Body of pancreas (tissue), 4 donors: ENCODE measurements around the gene TRIP13. TPM values are rescaled to one million over a fixed set of nuclear protein-coding genes. Genes with fewer than 3 reads are reported as not detected.

Experiments used
- ATAC-seq: fragments of 150-250 bp; one replicate; pipeline ENCODE4 v1.9.1; 2016
- DNase-seq, 4 donors: peaks; one replicate each; pipeline ENCODE4 v3.0.0-alpha.2; 2019
- H3K27ac ChIP-seq, 4 donors: fragments of 200-600 bp; sonication (generic); 1 replicate in 3 of 4; 2 replicates in 1 of 4; pipeline versions ENCODE4 v1.5.1 to v1.6.1; 2016 to 2019; ENCODE audit warnings: mild to moderate bottlenecking in 1 of 4, mixed read lengths in 1 of 4, moderate library complexity in 1 of 4
- H3K27me3 ChIP-seq, 2 donors: fragments of 200-600 bp; sonication (generic); one replicate each; pipeline ENCODE4 v1.6.0; 2016; ENCODE audit warnings: mild to moderate bottlenecking in 1 of 2
- H3K36me3 ChIP-seq, 2 donors: fragments of 200-600 bp; sonication (generic); replicated peaks in 1 of 2; 2 replicates each; pipeline ENCODE4 v1.5.1; 2016; ENCODE audit warnings: low read depth in 2 of 2; ENCODE audit not compliant: insufficient read depth in 1 of 2
- H3K4me1 ChIP-seq: fragments of 200-600 bp; sonication (generic); one replicate; pipeline ENCODE4 v1.6.0; 2016
- H3K4me3 ChIP-seq, 2 donors: fragments of 200-600 bp; sonication (generic); 1 replicate in 1 of 2; 2 replicates in 1 of 2; pipeline ENCODE4 v1.5.1; 2016 to 2019
- H3K9me3 ChIP-seq, 3 donors: fragments of 200-600 bp; sonication (generic); 1 replicate in 2 of 3; 2 replicates in 1 of 3; pipeline ENCODE4 v1.5.1; 2016
- CTCF ChIP-seq, 7 experiments: fragments of 450-650 bp in 4 of 7; fragments of 200-600 bp in 3 of 7; sonication (generic) in 3 of 7; IDR thresholded peaks; one replicate each; pipeline ENCODE4 v1.5.1; 2016 to 2019; ENCODE audit warnings: antibody characterized with exemption in 7 of 7
- POLR2A ChIP-seq, 3 donors: fragments of 450-650 bp; IDR thresholded peaks; one replicate each; pipeline ENCODE4 v1.6.1; 2016; ENCODE audit warnings: antibody characterized with exemption in 3 of 3, mild to moderate bottlenecking in 2 of 3
- WGBS, 2 donors: methylation state at CpG; one replicate each; pipeline ENCODE4 v1.1.5; 2017; 5-methylcytosine and 5-hydroxymethylcytosine counted together
- intact Hi-C: fragments of 100-400 bp; cut with DNase I; formaldehyde crosslinking; loops from one replicate; pipeline ENCODE4 v1.15.1; 2023
- total RNA-seq, 2 donors: library from RNA; depleted of rRNA; stranded (reverse); fragments of >200 nt; gene quantifications; one replicate each; pipeline ENCODE4 v1.1.0, GENCODE V29; 2016

Gene TRIP13
- total RNA-seq, 2 donors from 2014 or later, result 1.3 TPM

GRCh38 chr5:945691-946551 lies 53.2 kb downstream of the TRIP13 start:
- Histone ChIP-seq H3K4me3 (no peak overlapping the region), H3K27me3 (no peaks in the 10 kb centered on the region), H3K9me3 (no peaks in the 10 kb centered on the region), H3K36me3 (no peaks in the 10 kb centered on the region), H3K27ac (no peak overlapping the region), H3K4me1 (peaks cover 13% of the 10 kb centered on the region)
- WGBS, 2 donors, result 23 to 25% methylated on average over 16 to 24 of the region's 24 CpGs
- intact Hi-C loops, result no loop called here
- TF ChIP-seq CTCF (IDR thresholded peaks at IDR 0.05) (no peak), POLR2A (IDR thresholded peaks at IDR 0.05) (no peak)
- DNase-seq, result no peak
- ATAC-seq, result peak; percentile 46

GRCh38 chr5:946720-947625 lies 54.3 kb downstream of the TRIP13 start:
- Histone ChIP-seq H3K9me3 (no peaks in the 10 kb centered on the region), H3K4me1 (peaks cover 13% of the 10 kb centered on the region), H3K4me3 (no peak overlapping the region), H3K27me3 (no peaks in the 10 kb centered on the region), H3K36me3 (no peaks in the 10 kb centered on the region), H3K27ac (no peak overlapping the region)
- TF ChIP-seq POLR2A (IDR thresholded peaks at IDR 0.05), result no peak
- TF ChIP-seq CTCF (IDR thresholded peaks at IDR 0.05), result no peak
- no peak for ATAC-seq
- intact Hi-C loops, result no loop called here
- 52 to 71% methylated on average over 18 to 26 of the region's 30 CpGs for WGBS, 2 donors
- DNase-seq, result no peak

GRCh38 chr5:947626-948471 lies 55.2 kb downstream of the TRIP13 start:
- Histone ChIP-seq H3K36me3 (no peaks in the 10 kb centered on the region), H3K27ac (no peak overlapping the region), H3K4me3 (no peak overlapping the region), H3K27me3 (no peaks in the 10 kb centered on the region), H3K9me3 (no peaks in the 10 kb centered on the region), H3K4me1 (peaks cover 13% of the 10 kb centered on the region)
- intact Hi-C loops, result no loop called here
- 59 to 78% methylated on average over 7 to 19 of the region's 19 CpGs for WGBS, 2 donors
- ATAC-seq (no peak), DNase-seq (no peak)
- TF ChIP-seq POLR2A (IDR thresholded peaks at IDR 0.05) (no peak), CTCF (IDR thresholded peaks at IDR 0.05) (no peak)

- TF ChIP-seq POLR2A (IDR thresholded peaks at IDR 0.05) (no peak), CTCF (IDR thresholded peaks at IDR 0.05) (no peak)
- DNase-seq (no peak), ATAC-seq (no peak)
- no peak overlapping the region for H3K27ac ChIP-seq
- no peaks in the 10 kb centered on the region for H3K27me3 ChIP-seq
- 80 to 89% methylated on average over 4 to 19 of the region's 19 CpGs for WGBS, 2 donors
- peaks cover 13% of the 10 kb centered on the region for H3K4me1 ChIP-seq
- H3K4me3 ChIP-seq, result no peak overlapping the region
- H3K9me3 ChIP-seq, result no peaks in the 10 kb centered on the region
- H3K36me3 ChIP-seq, result no peaks in the 10 kb centered on the region
- intact Hi-C loops, result no loop called here
These were observed 56.0 kb downstream of the TRIP13 start for GRCh38 chr5:948472-949274.
